ENCODE data around the gene CD200R1L. TPM values are rescaled to one million over a fixed set of nuclear protein-coding genes. Genes with fewer than 3 reads are reported as not detected.

CD200R1L gene
- total and polyA plus RNA-seq, 9 of the 15 experiments (the other 6 are each of a cell fraction or from before 2014, with no cell fraction given): not detected

GRCh38 chr3:112808136-112808535 lies 38.5 kb downstream of the CD200R1L start (continued):
- no peak for TF ChIP-seq CEBPZ (IDR thresholded peaks at IDR 0.05; ENCODE audit: borderline replicate concordance, low read depth, low read length)
- TF ChIP-seq MAZ (CRISPR knock-in tag; conservative IDR thresholded peaks at IDR 0.05 in 1 of 2, IDR thresholded peaks at IDR 0.05 in 1 of 2): no peak
- TF ChIP-seq ZNF232 (CRISPR knock-in tag; IDR thresholded peaks at IDR 0.05): no peak

GRCh38 chr3:112807685-112808084 lies 39.0 kb downstream of the CD200R1L start:
- no peak overlapping the region for H3K9ac ChIP-seq (ENCODE audit: insufficient read depth in 1 of 2, low read depth in 2 of 2, low read length in 2 of 2)
- H3K27me3 ChIP-seq (ENCODE audit: control insufficient read depth in 2 of 2, insufficient read depth in 2 of 2, low read length in 2 of 2): no peaks in the 10 kb centered on the region
- in situ Hi-C loops (cut with MboI) (no loop called here), intact Hi-C loops (cut with micrococcal nuclease) (no loop called here)
- no peak overlapping the region for H3K4me2 ChIP-seq (ENCODE audit: insufficient read depth, low read length)
- WGBS (ENCODE audit: insufficient coverage, low coverage, missing lambda C conversion rate): 24% methylated on average over 4 of the region's 4 CpGs
- H3K9me3 ChIP-seq (replicated peaks; ENCODE audit: control insufficient read depth, insufficient read depth, low read depth, low read length): no peaks in the 10 kb centered on the region
- H3K4me3 ChIP-seq: no peak overlapping the region
- POLR2A ChIA-PET: no interaction called here
- no peak overlapping the region for H2AFZ ChIP-seq (ENCODE audit: low read depth, low read length)
- DNase-seq (ENCODE audit: extremely low read depth in 1 of 4, low spot score in 3 of 4): no peak
- no peaks in the 10 kb centered on the region for H4K20me1 ChIP-seq (replicated peaks; ENCODE audit: control insufficient read depth, insufficient read depth, low read length)
- no peaks in the 10 kb centered on the region for H3K36me3 ChIP-seq (ENCODE audit: control insufficient read depth, insufficient read depth, low read length)
- H3K9me1 ChIP-seq (ENCODE audit: control insufficient read depth, insufficient read depth, low read length): no peaks in the 10 kb centered on the region
- CTCF ChIA-PET (ENCODE audit: low intra/inter-chr PET ratio): no interaction called here
- no peaks in the 10 kb centered on the region for H3K79me2 ChIP-seq (ENCODE audit: control insufficient read depth, insufficient read depth, low read length)
- FAIRE-seq: no peak
- no TSS peak for BruUV-seq (replicated peaks)
- H3K27ac ChIP-seq (ENCODE audit: extremely low read depth, low read depth, low read length): no peak overlapping the region
- H3K4me1 ChIP-seq (replicated peaks in 1 of 2; ENCODE audit: control insufficient read depth in 2 of 2, insufficient read depth in 2 of 2, low read length in 2 of 2): peaks cover 4 to 14% of the 10 kb centered on the region in 2 experiments
- ATAC-seq: no peak
- TF ChIP-seq TFAP4 (CRISPR knock-in tag; IDR thresholded peaks at IDR 0.05; ENCODE audit: borderline replicate concordance) (no peak), HDAC1 (IDR thresholded peaks at IDR 0.05) (no peak), POLR2G (IDR thresholded peaks at IDR 0.05; ENCODE audit: low read depth, low read length) (no peak), FOXM1 (IDR thresholded peaks at IDR 0.05; ENCODE audit: low read depth) (no peak), FOXM1 (CRISPR knock-in tag; IDR thresholded peaks at IDR 0.05; ENCODE audit: low read depth) (no peak), CHD2 (IDR thresholded peaks at IDR 0.05; ENCODE audit: low read depth, low read length) (no peak), SMAD2 (IDR thresholded peaks at IDR 0.05; ENCODE audit: low read depth, low read length) (no peak), ETS1 (conservative IDR thresholded peaks at IDR 0.05; ENCODE audit: control insufficient read depth, low read depth, low read length) (no peak), MLX (CRISPR knock-in tag; conservative IDR thresholded peaks at IDR 0.05) (no peak), IRF1 (CRISPR knock-in tag; IDR thresholded peaks at IDR 0.05; ENCODE audit: borderline replicate concordance) (no peak), NBN (IDR thresholded peaks at IDR 0.05; ENCODE audit: low read depth) (no peak), BMI1 (IDR thresholded peaks at IDR 0.05; ENCODE audit: low read length) (no peak)
